H9 (cell line): Measurements from ENCODE around the gene SLC35B3. TPM values are rescaled to one million over a fixed set of nuclear protein-coding genes. Genes with fewer than 3 reads are reported as not detected.

Experiments
- DNase-seq: peaks from one replicate; pipeline ENCODE4 v3.0.0-alpha.2; 2017
- H2AFZ ChIP-seq: one replicate; pipeline ENCODE4 v1.6.1; 2013; ENCODE audit warnings: mild to moderate bottlenecking, low read length, control low read depth, moderate library complexity
- H2AK5ac ChIP-seq: 2 replicates; pipeline ENCODE4 v1.6.1; 2013; ENCODE audit warnings: low read length, control low read depth, mixed read lengths; ENCODE audit not compliant: insufficient read length
- H2BK120ac ChIP-seq: one replicate; pipeline ENCODE4 v1.6.1; 2013; ENCODE audit warnings: low read depth, mild to moderate bottlenecking, low read length, control low read depth, inconsistent platforms; ENCODE audit not compliant: poor library complexity, severe bottlenecking
- H2BK12ac ChIP-seq: 2 replicates; pipeline ENCODE4 v1.6.1; 2013; ENCODE audit warnings: low read length, control low read depth, mixed read lengths, low read depth; ENCODE audit not compliant: insufficient read length
- H2BK15ac ChIP-seq: 2 replicates; pipeline ENCODE4 v1.6.1; 2013; ENCODE audit warnings: low read depth, low read length, control low read depth
- H2BK20ac ChIP-seq: one replicate; pipeline ENCODE4 v1.6.1; 2013; ENCODE audit warnings: low read depth, mild to moderate bottlenecking, low read length, control low read depth, inconsistent platforms; ENCODE audit not compliant: poor library complexity, severe bottlenecking
- H2BK5ac ChIP-seq: 2 replicates; pipeline ENCODE4 v1.6.1; 2013; ENCODE audit warnings: low read length, control low read depth, mixed read lengths; ENCODE audit not compliant: insufficient read length
- H3K14ac ChIP-seq: 2 replicates; pipeline ENCODE4 v1.6.1; 2013; ENCODE audit warnings: low read length, control low read depth; ENCODE audit not compliant: insufficient read depth
- H3K18ac ChIP-seq: 2 replicates; pipeline ENCODE4 v1.6.1; 2013; ENCODE audit warnings: low read depth, mild to moderate bottlenecking, mixed read lengths, low read length, control low read depth; ENCODE audit not compliant: insufficient read length
- H3K23ac ChIP-seq: 2 replicates; pipeline ENCODE4 v1.6.1; 2013; ENCODE audit warnings: low read length, control low read depth, mixed read lengths, low read depth; ENCODE audit not compliant: insufficient read length
- H3K23me2 ChIP-seq: 2 replicates; pipeline ENCODE4 v1.6.1; 2013; ENCODE audit warnings: low read depth, mild to moderate bottlenecking, mixed read lengths, low read length, control low read depth; ENCODE audit not compliant: insufficient read length, poor library complexity, severe bottlenecking
- H3K27ac ChIP-seq: 2 replicates; pipeline ENCODE4 v1.5.1; 2013; ENCODE audit warnings: low read length, control low read depth, mixed read lengths, low read depth; ENCODE audit not compliant: insufficient read length
- H3K27me3 ChIP-seq: 2 replicates; pipeline ENCODE4 v1.6.1; 2013; ENCODE audit warnings: low read length, control low read depth, inconsistent platforms; ENCODE audit not compliant: insufficient read depth
- H3K4ac ChIP-seq: 2 replicates; pipeline ENCODE4 v1.6.1; 2013; ENCODE audit warnings: low read depth, mild to moderate bottlenecking, control low read depth, inconsistent platforms, low read length, moderate library complexity
- H3K4me1 ChIP-seq: 2 replicates; pipeline ENCODE4 v1.6.1; 2013; ENCODE audit warnings: low read length, control low read depth, inconsistent platforms; ENCODE audit not compliant: insufficient read depth
- H3K4me2 ChIP-seq: 2 replicates; pipeline ENCODE4 v1.6.1; 2013; ENCODE audit warnings: low read length, control low read depth, mixed read lengths; ENCODE audit not compliant: insufficient read length, insufficient read depth
- H3K56ac ChIP-seq: 2 replicates; pipeline ENCODE4 v1.6.1; 2013; ENCODE audit warnings: low read depth, mild to moderate bottlenecking, mixed read lengths, low read length, control low read depth; ENCODE audit not compliant: insufficient read length
- H3K79me1 ChIP-seq: 2 replicates; pipeline ENCODE4 v1.6.1; 2013; ENCODE audit warnings: low read depth, mild to moderate bottlenecking, moderate library complexity, low read length, control low read depth, inconsistent platforms; ENCODE audit not compliant: insufficient read depth, poor library complexity, severe bottlenecking
- H3K79me2 ChIP-seq: 2 replicates; pipeline ENCODE4 v1.6.1; 2013; ENCODE audit warnings: low read length, control low read depth, inconsistent platforms; ENCODE audit not compliant: insufficient read depth
- H3K9ac ChIP-seq: 2 replicates; pipeline ENCODE4 v1.6.1; 2013; ENCODE audit warnings: low read length, control low read depth, mixed read lengths; ENCODE audit not compliant: insufficient read length; ENCODE audit errors: extremely low read depth
- H3K9me3 ChIP-seq: one replicate; pipeline ENCODE4 v1.6.1; 2013; ENCODE audit warnings: low read depth, low read length, inconsistent platforms; ENCODE audit not compliant: control insufficient read depth
- H3T11ph ChIP-seq: one replicate; pipeline ENCODE4 v1.6.1; 2013; ENCODE audit warnings: mild to moderate bottlenecking, low read length, control low read depth, inconsistent platforms
- H4K20me1 ChIP-seq: one replicate; pipeline ENCODE4 v1.6.1; 2013; ENCODE audit not compliant: control insufficient read depth, insufficient read length, insufficient read depth
- H4K5ac ChIP-seq: 2 replicates; pipeline ENCODE4 v1.6.1; 2013; ENCODE audit warnings: low read depth, mild to moderate bottlenecking, mixed read lengths, low read length, control low read depth; ENCODE audit not compliant: insufficient read length
- H4K8ac ChIP-seq: replicated peaks from 2 replicates; pipeline ENCODE4 v1.6.1; 2013; ENCODE audit warnings: low read length, control low read depth, mixed read lengths, low read depth; ENCODE audit not compliant: insufficient read length
- H4K91ac ChIP-seq: 2 replicates; pipeline ENCODE4 v1.6.1; 2013; ENCODE audit warnings: low read depth, mild to moderate bottlenecking, moderate library complexity, mixed read lengths, low read length, control low read depth; ENCODE audit not compliant: insufficient read length
- H3K27ac Mint-ChIP-seq, 3 experiments: 2 replicates in 2 of 3; 3 replicates in 1 of 3; pipeline ENCODE4 v1.8.0; 2020 to 2021; ENCODE audit warnings: mixed read lengths in 3 of 3, mild to moderate bottlenecking in 1 of 3, moderate library complexity in 1 of 3
- H3K27me3 Mint-ChIP-seq: 2 replicates; pipeline ENCODE4 v1.8.0; 2021; ENCODE audit warnings: low read depth, mild to moderate bottlenecking, moderate library complexity, mixed read lengths
- H3K36me3 Mint-ChIP-seq, 3 experiments: 2 replicates in 2 of 3; 3 replicates in 1 of 3; pipeline ENCODE4 v1.8.0; 2020 to 2021; ENCODE audit warnings: low read depth in 3 of 3, mixed read lengths in 3 of 3; ENCODE audit not compliant: insufficient read depth in 1 of 3
- H3K4me1 Mint-ChIP-seq, 2 experiments: 2 replicates each; pipeline ENCODE4 v1.8.0; 2020; ENCODE audit warnings: mixed read lengths in 2 of 2
- H3K4me3 Mint-ChIP-seq, 2 experiments: 2 replicates in 1 of 2; 3 replicates in 1 of 2; pipeline ENCODE4 v1.8.0; 2020 to 2021; ENCODE audit warnings: mild to moderate bottlenecking in 2 of 2, mixed read lengths in 2 of 2, moderate library complexity in 1 of 2
- H3K9me3 Mint-ChIP-seq, 2 experiments: 2 replicates in 1 of 2; 3 replicates in 1 of 2; pipeline ENCODE4 v1.8.0; 2020; ENCODE audit warnings: mild to moderate bottlenecking in 2 of 2, mixed read lengths in 2 of 2, moderate library complexity in 1 of 2
- CTCF ChIP-seq: fragments of 200-600 bp; sonication (generic); conservative IDR thresholded peaks from 3 replicates; pipeline ENCODE4 v1.8.0; 2021; ENCODE audit warnings: antibody characterized with exemption, mild to moderate bottlenecking
- WGBS: extraction: QIAGEN DNeasy Blood & Tissue Kit; methylation state at CpG from one replicate; pipeline ENCODE4 v1.1.7; 2013; ENCODE audit warnings: missing lambda C conversion rate, low lambda C conversion rate, mixed read lengths; ENCODE audit not compliant: insufficient read length; ENCODE audit errors: extremely low coverage; 5-methylcytosine and 5-hydroxymethylcytosine counted together
- total RNA-seq: library from RNA; stranded (reverse); gene quantifications from 2 replicates; pipeline ENCODE4 v1.2.1, GENCODE V29; 2021

SLC35B3 gene
- total RNA-seq, 1 experiment from 2014 or later, result 8.4 TPM

GRCh38 chr6:8441452-8441851, 6.1 kb upstream of the SLC35B3 start:
- Histone ChIP-seq H3K9me3 (no peaks in the 10 kb centered on the region), H3K56ac (no peak overlapping the region), H3K4me1 (no peaks in the 10 kb centered on the region), H3K27me3 (no peaks in the 10 kb centered on the region), H3T11ph (no peak overlapping the region), H3K4ac (no peak overlapping the region), H2BK5ac (no peak overlapping the region), H3K9ac (no peak overlapping the region), H3K14ac (no peak overlapping the region), H4K5ac (no peak overlapping the region), H2AFZ (no peak overlapping the region), H2BK120ac (no peak overlapping the region), H3K23me2 (no peaks in the 10 kb centered on the region), H3K4me2 (no peak overlapping the region), H4K8ac (no peak overlapping the region), H4K20me1 (no peaks in the 10 kb centered on the region), H3K79me1 (no peaks in the 10 kb centered on the region), H3K79me2 (no peaks in the 10 kb centered on the region), H2AK5ac (no peak overlapping the region), H3K23ac (no peak overlapping the region), H2BK15ac (no peak overlapping the region), H2BK20ac (no peak overlapping the region), H2BK12ac (no peak overlapping the region), H4K91ac (no peak overlapping the region), H3K27ac (no peak overlapping the region), H3K18ac (no peak overlapping the region)
- Mint-ChIP-seq H3K4me3 (no peak overlapping the region), H3K36me3 (no peaks in the 10 kb centered on the region), H3K4me1 (no peaks in the 10 kb centered on the region), H3K27ac (no peak overlapping the region), H3K9me3 (no peaks in the 10 kb centered on the region; a peak in 1 of 5 replicates), H3K27me3 (no peaks in the 10 kb centered on the region; the same call in 1 of the 2 replicates)
- no peak for TF ChIP-seq CTCF
- DNase-seq, result no peak
- WGBS, result no CpG with 5 or more reads among the region's 1 CpG
